Muscle of leg (tissue), 16 donors: Measurements from ENCODE around the gene BUB3. TPM values are rescaled to one million over a fixed set of nuclear protein-coding genes. Genes with fewer than 3 reads are reported as not detected.

Experiments
- DNase-seq: peaks from one replicate; pipeline ENCODE4 v3.0.0; 2013
- H3K27ac ChIP-seq: one replicate; pipeline ENCODE4 v1.5.1; 2013; ENCODE audit warnings: mild to moderate bottlenecking, low read length, control low read depth
- H3K27me3 ChIP-seq: one replicate; pipeline ENCODE4 v1.6.1; 2013; ENCODE audit warnings: low read length; ENCODE audit not compliant: control insufficient read depth, insufficient read depth
- H3K36me3 ChIP-seq: one replicate; pipeline ENCODE4 v1.6.1; 2013; ENCODE audit warnings: low read length; ENCODE audit not compliant: control insufficient read depth, insufficient read depth
- H3K4me1 ChIP-seq: one replicate; pipeline ENCODE4 v1.6.1; 2013; ENCODE audit warnings: low read length; ENCODE audit not compliant: control insufficient read depth, insufficient read depth
- H3K4me3 ChIP-seq: one replicate; pipeline ENCODE4 v1.5.1; 2013; ENCODE audit warnings: low read length, control low read depth
- H3K9me3 ChIP-seq: replicated peaks from 2 replicates; pipeline ENCODE4 v1.6.1; 2013; ENCODE audit warnings: low read depth, low read length; ENCODE audit not compliant: control insufficient read depth
- WGBS: methylation state at CpG from one replicate; pipeline ENCODE4 v1.1.5; 2013; ENCODE audit warnings: missing lambda C conversion rate; ENCODE audit not compliant: insufficient coverage; 5-methylcytosine and 5-hydroxymethylcytosine counted together
- long read RNA-seq, 11 donors: transcript quantifications; one replicate each; lab custom pipeline, GENCODE V29; 2026
- polyA plus RNA-seq, 8 donors: library from polyadenylated mRNA; unstranded; fragments of 120-200 nt; gene quantifications; one replicate each; pipeline versions ENCODE4 v1.2.1 to v1.2.3, GENCODE V29; 2013; ENCODE audit warnings: inconsistent platforms in 1 of 8, low replicate concordance in 1 of 8; ENCODE audit not compliant: insufficient read length in 8 of 8, insufficient read depth in 1 of 8
- total RNA-seq: library from RNA; stranded (reverse); fragments of 120-200 nt; gene quantifications from one replicate; pipeline ENCODE4 v1.2.4, GENCODE V29; 2013

Gene BUB3
- 66.2 TPM for total RNA-seq
- 10 to 100 TPM; 55.0 to 70.7 (median 59.4) TPM for polyA plus RNA-seq
- long read RNA-seq, donor 1, full-length matches to known transcripts: 13 of 13 reads
- long read RNA-seq, donor 1, partial matches to known transcripts: 0 of 13 reads
- long read RNA-seq, donor 1, other reads (novel, unspliced or antisense): 0 of 13 reads
- long read RNA-seq, donor 2, full-length matches to known transcripts: 1 of 1 reads
- long read RNA-seq, donor 2, partial matches to known transcripts: 0 of 1 reads
- long read RNA-seq, donor 2, other reads (novel, unspliced or antisense): 0 of 1 reads
- long read RNA-seq, donor 3, full-length matches to known transcripts: 23 of 31 reads
- long read RNA-seq, donor 3, partial matches to known transcripts: 8 of 31 reads
- long read RNA-seq, donor 3, other reads (novel, unspliced or antisense): 0 of 31 reads
- long read RNA-seq, donor 4, full-length matches to known transcripts: 13 of 18 reads
- long read RNA-seq, donor 4, partial matches to known transcripts: 5 of 18 reads
- long read RNA-seq, donor 4, other reads (novel, unspliced or antisense): 0 of 18 reads
- long read RNA-seq, donor 5, full-length matches to known transcripts: 41 of 94 reads
- long read RNA-seq, donor 5, partial matches to known transcripts: 53 of 94 reads
- long read RNA-seq, donor 5, other reads (novel, unspliced or antisense): 0 of 94 reads
- long read RNA-seq, donor 6, full-length matches to known transcripts: 38 of 70 reads
- long read RNA-seq, donor 6, partial matches to known transcripts: 32 of 70 reads
- long read RNA-seq, donor 6, other reads (novel, unspliced or antisense): 0 of 70 reads
- long read RNA-seq, donor 7, full-length matches to known transcripts: 22 of 88 reads
- long read RNA-seq, donor 7, partial matches to known transcripts: 66 of 88 reads
- long read RNA-seq, donor 7, other reads (novel, unspliced or antisense): 0 of 88 reads
- long read RNA-seq, donor 8, full-length matches to known transcripts: 14 of 40 reads
- long read RNA-seq, donor 8, partial matches to known transcripts: 26 of 40 reads
- long read RNA-seq, donor 8, other reads (novel, unspliced or antisense): 0 of 40 reads
- long read RNA-seq, donor 9, full-length matches to known transcripts: 10 of 30 reads
- long read RNA-seq, donor 9, partial matches to known transcripts: 20 of 30 reads
- long read RNA-seq, donor 9, other reads (novel, unspliced or antisense): 0 of 30 reads
- long read RNA-seq, donor 10, full-length matches to known transcripts: 23 of 29 reads
- long read RNA-seq, donor 10, partial matches to known transcripts: 6 of 29 reads
- long read RNA-seq, donor 10, other reads (novel, unspliced or antisense): 0 of 29 reads
- long read RNA-seq, donor 11, full-length matches to known transcripts: 19 of 57 reads
- long read RNA-seq, donor 11, partial matches to known transcripts: 38 of 57 reads
- long read RNA-seq, donor 11, other reads (novel, unspliced or antisense): 0 of 57 reads

- Histone ChIP-seq H3K27me3 (peaks cover 35% of the 10 kb centered on the region), H3K27ac (peak within 1 kb of the TSS; percentile 93), H3K4me1 (peaks cover 24% of the 10 kb centered on the region), H3K36me3 (peaks cover 15% of the 10 kb centered on the region), H3K4me3 (peak within 1 kb of the TSS; percentile 94), H3K9me3 (no peaks in the 10 kb centered on the region)
- peak; percentile 100 for DNase-seq
- under 1% methylated on average over 45 of the region's 50 CpGs for WGBS
Measured at GRCh38 chr10:123154092-123154710, at the start of gene BUB3. Gene BUB3 (plus strand): TSS chr10:123154402. CDS start chr10:123154918, 516 bp downstream.

- H3K4me1 ChIP-seq: no peaks in the 10 kb centered on the region
- no peak for DNase-seq
- WGBS: 89% methylated on average over 3 of the region's 7 CpGs
- H3K9me3 ChIP-seq: no peaks in the 10 kb centered on the region
- H3K36me3 ChIP-seq: no peaks in the 10 kb centered on the region
- H3K27ac ChIP-seq: no peak overlapping the region
- peaks cover 13% of the 10 kb centered on the region for H3K27me3 ChIP-seq
- H3K4me3 ChIP-seq: no peak overlapping the region
Measured at GRCh38 chr10:123109466-123109865, 44.7 kb upstream of the BUB3 start.

- Histone ChIP-seq H3K9me3 (no peaks in the 10 kb centered on the region), H3K27me3 (peaks cover 36% of the 10 kb centered on the region), H3K4me3 (no peak overlapping the region), H3K36me3 (no peaks in the 10 kb centered on the region), H3K27ac (no peak overlapping the region), H3K4me1 (peaks cover 3% of the 10 kb centered on the region)
- DNase-seq: no peak
- 5% methylated on average over 21 of the region's 26 CpGs for WGBS
Measured at GRCh38 chr10:123117644-123118417, 36.4 kb upstream of the BUB3 start.

- H3K27ac ChIP-seq: no peak overlapping the region
- peaks cover 39% of the 10 kb centered on the region for H3K27me3 ChIP-seq
- whole genome bisulfite sequencing: 62% methylated on average over 6 of the region's 8 CpGs
- peaks cover 3% of the 10 kb centered on the region for H3K4me1 ChIP-seq
- no peaks in the 10 kb centered on the region for H3K36me3 ChIP-seq
- DNase-seq: no peak
- no peak overlapping the region for H3K4me3 ChIP-seq
- H3K9me3 ChIP-seq: no peaks in the 10 kb centered on the region
Measured at GRCh38 chr10:123119081-123119480, 35.1 kb upstream of the BUB3 start.

- DNase-seq: no peak
- Histone ChIP-seq H3K4me3 (no peak overlapping the region), H3K27me3 (peaks cover 38% of the 10 kb centered on the region), H3K36me3 (no peaks in the 10 kb centered on the region), H3K4me1 (no peaks in the 10 kb centered on the region), H3K9me3 (no peaks in the 10 kb centered on the region), H3K27ac (no peak overlapping the region)
- WGBS: 68% methylated on average over 4 of the region's 5 CpGs
Measured at GRCh38 chr10:123126246-123126645, 28.0 kb upstream of the BUB3 start.

DNA sequence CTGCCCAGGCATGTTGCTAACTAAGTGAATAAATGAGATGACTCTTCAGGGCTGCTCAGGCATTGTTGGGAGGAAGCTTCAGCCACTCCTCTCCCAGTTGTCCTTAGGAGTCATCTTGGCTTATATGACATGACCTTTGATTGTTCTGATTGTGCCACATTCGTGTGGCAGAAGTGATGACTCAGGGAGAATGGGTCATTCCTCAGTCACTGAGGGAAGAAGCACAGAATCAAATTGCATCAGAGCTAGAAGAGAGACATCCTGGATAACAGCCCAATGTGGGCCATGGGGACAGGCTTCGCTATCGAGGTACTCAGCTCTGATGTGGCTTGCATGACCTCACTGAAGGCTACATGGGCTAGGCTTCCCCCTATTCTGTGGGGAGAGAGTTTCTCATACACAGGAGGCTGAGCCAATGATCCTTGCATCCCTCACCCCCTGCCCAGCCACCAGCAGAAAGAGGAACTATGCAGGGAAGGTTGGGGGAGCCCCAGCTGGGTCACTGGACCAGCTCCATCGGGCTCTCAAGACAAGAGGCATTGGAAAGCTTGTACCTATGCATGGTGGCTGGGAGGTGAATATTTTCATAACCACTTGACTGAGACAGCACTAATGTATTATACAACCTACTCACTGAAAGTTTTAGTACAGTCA, 24.5 kb upstream of the BUB3 start:
- Histone ChIP-seq H3K4me1 (peaks cover 14% of the 10 kb centered on the region), H3K27ac (no peak overlapping the region), H3K4me3 (no peak overlapping the region), H3K27me3 (peaks cover 66% of the 10 kb centered on the region), H3K36me3 (no peaks in the 10 kb centered on the region), H3K9me3 (no peaks in the 10 kb centered on the region)
- WGBS: 57% methylated on average over 1 of the region's 4 CpGs
- no peak for DNase-seq

DNA sequence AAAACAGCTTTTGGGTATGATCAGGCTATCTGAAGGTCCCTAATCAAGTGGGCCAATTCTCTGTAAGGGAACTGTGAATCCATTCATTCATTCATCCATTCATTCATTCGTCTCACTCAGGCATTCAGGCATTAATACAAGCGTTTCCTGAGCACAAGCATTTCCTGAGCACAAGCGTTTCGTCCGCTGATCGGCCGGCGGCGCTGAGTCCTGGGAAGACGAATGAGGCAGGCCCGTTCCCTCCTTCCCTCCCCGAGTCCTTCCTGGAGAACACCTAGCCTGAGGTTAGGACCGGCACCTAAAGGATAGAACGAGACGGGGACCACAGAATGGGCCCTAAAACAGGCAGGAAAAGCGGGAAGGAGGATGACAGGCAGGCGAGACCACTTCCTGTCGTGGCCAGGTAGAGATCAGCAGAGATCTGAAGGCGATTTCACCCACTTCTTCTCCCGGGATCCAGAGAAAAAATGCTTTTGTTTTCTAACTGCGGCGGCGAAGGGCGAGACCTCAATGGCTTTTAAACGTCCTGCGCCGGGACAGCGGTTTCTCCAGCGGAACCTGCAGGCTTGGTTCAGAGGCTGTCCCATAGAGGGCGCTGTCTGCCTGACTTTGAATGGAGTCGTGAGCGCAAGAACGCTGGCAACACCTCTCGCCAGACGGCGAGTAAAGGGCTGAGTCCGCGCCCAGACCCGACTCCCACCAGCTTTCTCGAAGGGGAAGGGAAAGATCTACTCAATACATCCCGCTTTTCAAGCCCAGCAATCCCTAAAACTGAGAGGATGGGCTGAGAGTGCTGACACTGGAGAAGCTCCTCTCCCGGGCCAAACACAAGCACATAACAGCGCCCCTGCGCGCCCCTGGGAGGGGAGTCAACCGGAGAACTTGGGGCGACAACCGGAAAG, 21.4 kb upstream of the BUB3 start:
- Histone ChIP-seq H3K4me3 (no peak overlapping the region), H3K36me3 (no peaks in the 10 kb centered on the region), H3K4me1 (peaks cover 38% of the 10 kb centered on the region)

More for the DNA sequence above, 21.4 kb upstream of the BUB3 start:
- DNase-seq: peak; percentile 93
- Histone ChIP-seq H3K27me3 (peaks cover 85% of the 10 kb centered on the region), H3K9me3 (no peaks in the 10 kb centered on the region), H3K27ac (no peak overlapping the region)
- WGBS: under 1% methylated on average over 35 of the region's 48 CpGs
